Transverse colon (tissue), 4 donors: ENCODE data around the gene CCNG2. TPM values are rescaled to one million over a fixed set of nuclear protein-coding genes. Genes with fewer than 3 reads are reported as not detected.

Experiments
- DNase-seq: peaks from one replicate; pipeline ENCODE4 v3.0.0-alpha.2; 2019
- H3K27ac ChIP-seq, 4 donors: fragments of 200-600 bp; sonication (generic); 2 replicates each; pipeline ENCODE4 v1.5.1; 2016 to 2018; ENCODE audit warnings: inconsistent platforms in 4 of 4
- H3K27me3 ChIP-seq: fragments of 200-600 bp; sonication (generic); 2 replicates; pipeline ENCODE4 v1.5.1; 2017; ENCODE audit warnings: inconsistent platforms
- H3K36me3 ChIP-seq, 4 donors: fragments of 200-600 bp; sonication (generic); 2 replicates each; pipeline ENCODE4 v1.5.1; 2017 to 2019; ENCODE audit warnings: inconsistent platforms in 4 of 4
- H3K4me1 ChIP-seq, 4 donors: fragments of 200-600 bp; sonication (generic); 2 replicates each; pipeline ENCODE4 v1.5.1; 2017 to 2020; ENCODE audit warnings: inconsistent platforms in 4 of 4
- H3K4me3 ChIP-seq, 4 donors: fragments of 200-600 bp; sonication (generic); 1 replicate in 1 of 4; 2 replicates in 3 of 4; pipeline versions ENCODE4 v1.5.1 to v1.6.1; 2017 to 2019; ENCODE audit warnings: inconsistent platforms in 4 of 4
- H3K9me3 ChIP-seq, 2 donors: fragments of 200-600 bp; sonication (generic); 2 replicates each; pipeline ENCODE4 v1.5.1; 2017 to 2019; ENCODE audit warnings: inconsistent platforms in 2 of 2
- CTCF ChIP-seq, 5 experiments: fragments of 200-600 bp in 3 of 5; fragments of 450-650 bp in 2 of 5; sonication (generic) in 3 of 5; IDR thresholded peaks; 1 replicate in 2 of 5; 2 replicates in 3 of 5; pipeline ENCODE4 v1.5.1; 2016 to 2017; ENCODE audit warnings: antibody characterized with exemption in 5 of 5, inconsistent platforms in 3 of 5, mild to moderate bottlenecking in 2 of 5, moderate library complexity in 1 of 5
- EP300 ChIP-seq: sonication (generic); formaldehyde crosslinking; IDR thresholded peaks from one replicate; pipeline ENCODE4 v1.6.1; 2017; ENCODE audit warnings: antibody characterized with exemption, low read depth
- POLR2A ChIP-seq: fragments of 450-650 bp; IDR thresholded peaks from one replicate; pipeline ENCODE4 v1.6.1; 2016; ENCODE audit warnings: antibody characterized with exemption, mild to moderate bottlenecking, moderate library complexity
- POLR2AphosphoS5 ChIP-seq, 3 donors: sonication (generic); formaldehyde crosslinking; IDR thresholded peaks; one replicate each; pipeline ENCODE4 v1.6.1; 2016; ENCODE audit warnings: antibody characterized with exemption in 3 of 3
- WGBS, 2 donors: methylation state at CpG; one replicate each; pipeline ENCODE4 v1.1.5; 2018; ENCODE audit warnings: low coverage in 1 of 2; 5-methylcytosine and 5-hydroxymethylcytosine counted together
- in situ Hi-C, 4 donors: fragments of 200-750 bp; cut with MboI; loops; one replicate each; pipeline versions ENCODE4 v1.15.0 to v1.15.1; 2017; ENCODE audit warnings: low sequenced_read_pairs in 3 of 4, low pct_ligation_motif_present in 1 of 4, low pct_unique_long_range_greater_than_20kb in 1 of 4
- intact Hi-C: fragments of 100-400 bp; cut with DNase I; formaldehyde crosslinking; loops from one replicate; pipeline ENCODE4 v1.15.1; 2023; ENCODE audit warnings: low total_unique reads
- total RNA-seq, 4 donors: library from RNA; depleted of rRNA; stranded (reverse); fragments of >200 nt; gene quantifications; one replicate each; pipeline ENCODE4 v1.1.0, GENCODE V29; 2016

Gene CCNG2
- total RNA-seq, 4 donors from 2014 or later = 55.4 to 114 (median 79.4) TPM

GRCh38 chr4:77203380-77204197, 46.6 kb downstream of the CCNG2 start:
- DNase-seq = peak; percentile 64
- Histone ChIP-seq H3K36me3 (no peaks in the 10 kb centered on the region), H3K27me3 (no peaks in the 10 kb centered on the region), H3K4me1 (peaks cover 0 to 5% (median 2%) of the 10 kb centered on the region in 4 donors), H3K27ac (no peak overlapping the region), H3K9me3 (no peaks in the 10 kb centered on the region), H3K4me3 (no peak overlapping the region)
- intact Hi-C loops = loop anchor here (10.0 kb wide), 1 partner anchor 689 kb away; no protein-coding TSS in a partner anchor
- TF ChIP-seq CTCF (IDR thresholded peaks at IDR 0.05) (peak; percentile 68 to 81 (median 74)), POLR2AphosphoS5 (IDR thresholded peaks at IDR 0.05) (no peak), EP300 (no peak), POLR2A (no peak)
- in situ Hi-C loops = loop anchor here in 3 of 4 donors (10.0 to 25.0 kb wide), 3 partner anchors 109 to 691 kb away; no protein-coding TSS in a partner anchor
- WGBS, 2 donors = 7 to 17% methylated on average over 2 to 8 of the region's 8 CpGs

GRCh38 chr4:77204621-77205020, 47.6 kb downstream of the CCNG2 start:
- Histone ChIP-seq H3K4me3 (no peak overlapping the region), H3K36me3 (no peaks in the 10 kb centered on the region), H3K9me3 (no peaks in the 10 kb centered on the region), H3K27ac (no peak overlapping the region), H3K27me3 (no peaks in the 10 kb centered on the region), H3K4me1 (peaks cover 0 to 5% (median 2%) of the 10 kb centered on the region in 4 donors)
- TF ChIP-seq CTCF (IDR thresholded peaks at IDR 0.05) = no peak
- no peak for TF ChIP-seq POLR2AphosphoS5 (IDR thresholded peaks at IDR 0.05)
- TF ChIP-seq POLR2A = no peak
- no peak for TF ChIP-seq EP300
- in situ Hi-C loops = loop anchor here in 3 of 4 donors (10.0 to 25.0 kb wide), 3 partner anchors 110 to 692 kb away; no protein-coding TSS in a partner anchor
- no peak for DNase-seq
- intact Hi-C loops = loop anchor here (10.0 kb wide), 1 partner anchor 690 kb away; no protein-coding TSS in a partner anchor

GRCh38 chr4:77209012-77209411, 52.0 kb downstream of the CCNG2 start:
- WGBS, 2 donors = 83 to 100% methylated on average over 1 of the region's 1 CpG
- in situ Hi-C loops (loop anchor here in 3 of 4 donors (10.0 to 25.0 kb wide), 3 partner anchors 114 to 697 kb away; no protein-coding TSS in a partner anchor), intact Hi-C loops (loop anchor here (10.0 kb wide), 1 partner anchor 694 kb away; no protein-coding TSS in a partner anchor)
- TF ChIP-seq POLR2AphosphoS5 (IDR thresholded peaks at IDR 0.05) = no peak
- no peak for TF ChIP-seq CTCF (IDR thresholded peaks at IDR 0.05)
- no peak for TF ChIP-seq EP300
- no peak for TF ChIP-seq POLR2A
- no peak overlapping the region for H3K27ac ChIP-seq
- no peaks in the 10 kb centered on the region for H3K4me1 ChIP-seq
- H3K4me3 ChIP-seq = no peak overlapping the region
- no peaks in the 10 kb centered on the region for H3K36me3 ChIP-seq
- H3K9me3 ChIP-seq = no peaks in the 10 kb centered on the region
- DNase-seq = no peak
- H3K27me3 ChIP-seq = no peaks in the 10 kb centered on the region

- Histone ChIP-seq H3K9me3 (no peaks in the 10 kb centered on the region), H3K4me1 (no peaks in the 10 kb centered on the region), H3K27me3 (no peaks in the 10 kb centered on the region), H3K4me3 (no peak overlapping the region), H3K27ac (no peak overlapping the region), H3K36me3 (no peaks in the 10 kb centered on the region)
- intact Hi-C loops = loop anchor here (10.0 kb wide), 1 partner anchor 695 kb away; no protein-coding TSS in a partner anchor
- 77% methylated on average over 5 of the region's 5 CpGs; no CpG with 5 or more reads in 1 of the 2 donors for WGBS, 2 donors
- in situ Hi-C loops = loop anchor here in 3 of 4 donors (10.0 to 25.0 kb wide), 3 partner anchors 115 to 698 kb away; no protein-coding TSS in a partner anchor
- TF ChIP-seq POLR2AphosphoS5 (IDR thresholded peaks at IDR 0.05) (no peak), POLR2A (no peak), CTCF (IDR thresholded peaks at IDR 0.05) (no peak), EP300 (no peak)
- no peak for DNase-seq
Measured at GRCh38 chr4:77209936-77210335, 52.9 kb downstream of the CCNG2 start.
